Heart left ventricle (tissue), 13 donors: ENCODE measurements around the gene SEL1L2.

Source experiments
- POLR2A ChIP-seq, 2 donors: fragments of 450-650 bp; IDR thresholded peaks; one replicate each; pipeline ENCODE4 v1.6.1; 2017; ENCODE audit warnings: antibody characterized with exemption in 2 of 2, mild to moderate bottlenecking in 2 of 2, moderate library complexity in 2 of 2
- TF ChIP-seq, protein P1 (sequence below), 12 donors: fragments of 200-600 bp; sonication (generic) in 4 of 12; IDR thresholded peaks; one replicate each; pipeline versions ENCODE4 v1.5.0 to v1.8.0; 2018 to 2022; ENCODE audit warnings: antibody characterized with exemption in 12 of 12, mild to moderate bottlenecking in 5 of 12
- donor health status: ischemic (EF 13 %, LVEDD 7.1; RV severe dilation, severe dysfunction).
- donor health status: DM: no; HTN: yes; CAD: no.
- donor health status: DM: no; HTN: no; CAD: no.
- donor health status: ischemic (EF 25% LVEDD 6.9; RV normal size, moderate dysfunction).
- donor health status: ischemic (EF 25% LVEDD 5.7; RV mildly dilated, moderate dysfunction).
- donor health status: ischemic (EF 35%, LVEDD 5.7; RV mildly dilated, moderate dysfunction).
- donor health status: nonischemic (EF 11% LVEDD 7.7; RV severe dilation, severe dysfunction).
- donor health status: DM: yes; HTN: yes; CAD: no.
- donor health status: PGD.
- donor health status: ischemic (EF 29% LVEDD 5.4; RV normal size, mild dysfunction).
- donor health status: nonischemic (EF 23%, LVEDD 6.1; RV moderate dilation, normal function).

DNA sequence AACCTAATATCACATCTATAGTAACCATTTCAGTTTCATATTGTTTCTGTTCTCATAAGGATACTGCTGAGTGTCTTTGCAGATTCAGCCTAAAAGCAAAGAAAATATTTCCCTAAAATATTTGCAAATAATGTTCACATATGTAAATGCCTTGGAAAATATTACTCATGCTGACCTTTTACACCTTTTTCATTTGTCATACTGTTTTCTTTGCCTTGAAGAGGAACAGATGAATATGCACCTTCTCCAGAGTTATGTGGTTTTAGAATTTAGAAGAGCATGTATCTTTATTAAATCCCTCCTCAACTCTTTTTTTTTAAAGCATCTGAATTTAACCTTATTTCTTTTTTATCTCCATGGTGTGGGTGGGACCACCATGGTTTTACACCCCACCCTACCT is 173.1 kb downstream of the SEL1L2 start:
- TF ChIP-seq, protein P1, sequence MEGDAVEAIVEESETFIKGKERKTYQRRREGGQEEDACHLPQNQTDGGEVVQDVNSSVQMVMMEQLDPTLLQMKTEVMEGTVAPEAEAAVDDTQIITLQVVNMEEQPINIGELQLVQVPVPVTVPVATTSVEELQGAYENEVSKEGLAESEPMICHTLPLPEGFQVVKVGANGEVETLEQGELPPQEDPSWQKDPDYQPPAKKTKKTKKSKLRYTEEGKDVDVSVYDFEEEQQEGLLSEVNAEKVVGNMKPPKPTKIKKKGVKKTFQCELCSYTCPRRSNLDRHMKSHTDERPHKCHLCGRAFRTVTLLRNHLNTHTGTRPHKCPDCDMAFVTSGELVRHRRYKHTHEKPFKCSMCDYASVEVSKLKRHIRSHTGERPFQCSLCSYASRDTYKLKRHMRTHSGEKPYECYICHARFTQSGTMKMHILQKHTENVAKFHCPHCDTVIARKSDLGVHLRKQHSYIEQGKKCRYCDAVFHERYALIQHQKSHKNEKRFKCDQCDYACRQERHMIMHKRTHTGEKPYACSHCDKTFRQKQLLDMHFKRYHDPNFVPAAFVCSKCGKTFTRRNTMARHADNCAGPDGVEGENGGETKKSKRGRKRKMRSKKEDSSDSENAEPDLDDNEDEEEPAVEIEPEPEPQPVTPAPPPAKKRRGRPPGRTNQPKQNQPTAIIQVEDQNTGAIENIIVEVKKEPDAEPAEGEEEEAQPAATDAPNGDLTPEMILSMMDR (IDR thresholded peaks at IDR 0.05), result no peak
- TF ChIP-seq POLR2A (IDR thresholded peaks at IDR 0.05), result no peak
